Right lobe of liver (tissue), 4 donors: ENCODE data around the gene C6.

Experiments used
- CTCF ChIP-seq, 4 donors: fragments of 200-600 bp in 3 of 4; fragments of 450-650 bp in 1 of 4; IDR thresholded peaks; one replicate each; pipeline versions ENCODE4 v1.5.1 to v1.8.0; 2016 to 2022; ENCODE audit warnings: antibody characterized with exemption in 4 of 4, mild to moderate bottlenecking in 2 of 4
- POLR2A ChIP-seq: fragments of 450-650 bp; IDR thresholded peaks from one replicate; pipeline ENCODE4 v1.6.1; 2017; ENCODE audit warnings: antibody characterized with exemption, mild to moderate bottlenecking
- donor health status: DM: no; HTN: no; CAD: no.
- donor health status: DM: no; HTN: no; CAD: no.
- donor health status: DM: no; HTN: yes; CAD: no.

- TF ChIP-seq CTCF (IDR thresholded peaks at IDR 0.05) (no peak), POLR2A (no peak)
Measured at GRCh38 chr5:41115281-41115680, 98.1 kb downstream of the C6 start.
